KMS-11 (cell line): Measurements from ENCODE around the gene TTPAL.

Source experiments
- H2AFZ ChIP-seq: fragments of 200-600 bp; sonication (generic); 2 replicates; pipeline ENCODE4 v1.6.1; 2016; ENCODE audit warnings: antibody characterized with exemption, mixed run types, low read depth
- H3K27ac ChIP-seq: fragments of 200-600 bp; sonication (generic); 2 replicates; pipeline ENCODE4 v1.6.1; 2016; ENCODE audit warnings: mild to moderate bottlenecking, mixed run types
- H3K27me3 ChIP-seq: fragments of 200-600 bp; sonication (generic); 2 replicates; pipeline ENCODE4 v1.6.1; 2017; ENCODE audit warnings: mild to moderate bottlenecking, low read depth, mixed run types, moderate library complexity; ENCODE audit not compliant: insufficient read depth
- H3K36me3 ChIP-seq: fragments of 200-600 bp; sonication (generic); 2 replicates; pipeline ENCODE4 v1.6.1; 2017; ENCODE audit warnings: mild to moderate bottlenecking, mixed run types; ENCODE audit not compliant: insufficient read depth
- H3K4me1 ChIP-seq: fragments of 200-600 bp; sonication (generic); 2 replicates; pipeline ENCODE4 v1.6.1; 2016; ENCODE audit warnings: mild to moderate bottlenecking, low read depth, mixed run types; ENCODE audit not compliant: poor library complexity, severe bottlenecking
- H3K4me2 ChIP-seq: fragments of 200-600 bp; sonication (generic); 2 replicates; pipeline ENCODE4 v1.7.0; 2016; ENCODE audit warnings: mild to moderate bottlenecking, mixed run types
- H3K4me3 ChIP-seq: fragments of 200-600 bp; sonication (generic); IDR thresholded peaks from 2 replicates; pipeline ENCODE4 v1.6.1; 2017; ENCODE audit warnings: low read depth, low read length, mixed read lengths; ENCODE audit not compliant: insufficient read depth
- H3K79me2 ChIP-seq: fragments of 200-600 bp; sonication (generic); 2 replicates; pipeline ENCODE4 v1.6.1; 2016; ENCODE audit warnings: low read depth, mixed run types; ENCODE audit not compliant: insufficient read depth
- H3K9ac ChIP-seq: fragments of 200-600 bp; sonication (generic); 2 replicates; pipeline ENCODE4 v1.6.1; 2016; ENCODE audit warnings: mild to moderate bottlenecking, mixed run types
- H4K20me1 ChIP-seq: fragments of 200-600 bp; sonication (generic); 2 replicates; pipeline ENCODE4 v1.6.1; 2016; ENCODE audit warnings: mild to moderate bottlenecking, mixed run types; ENCODE audit not compliant: insufficient read depth
- CTCF ChIP-seq: fragments of 200-600 bp; sonication (generic); conservative IDR thresholded peaks from 2 replicates; pipeline ENCODE4 v1.6.1; 2017; ENCODE audit warnings: low read depth, mild to moderate bottlenecking, antibody characterized with exemption, low read length, moderate library complexity, mixed read lengths

Gene TTPAL

DNA sequence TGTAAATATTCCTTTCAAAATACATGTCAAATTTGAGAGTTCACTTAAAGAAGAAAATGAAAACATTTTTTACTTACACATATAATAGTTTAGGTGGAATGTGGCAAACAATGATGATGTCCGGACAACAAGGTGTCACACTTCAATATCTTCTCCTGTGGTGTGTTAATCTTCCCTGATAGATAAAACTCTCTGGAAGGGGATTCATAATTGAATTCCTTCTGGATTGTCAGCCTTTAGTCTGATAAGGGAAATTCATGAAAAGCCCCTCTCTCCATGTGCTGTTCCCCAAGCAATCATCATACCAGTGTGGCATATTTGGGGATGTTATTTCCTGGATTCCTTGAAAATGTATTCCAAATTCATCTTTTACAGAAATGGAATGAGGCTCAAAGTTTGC, 47.2 kb downstream of the TTPAL start:
- H3K36me3 ChIP-seq: no peaks in the 10 kb centered on the region
- H3K27ac ChIP-seq: no peak overlapping the region
- no peak for TF ChIP-seq CTCF
- H3K4me1 ChIP-seq: peaks cover 21% of the 10 kb centered on the region
- no peak overlapping the region for H3K4me3 ChIP-seq
- peaks cover 39% of the 10 kb centered on the region for H3K79me2 ChIP-seq
- H2AFZ ChIP-seq: peak overlapping the region; percentile 53
- no peaks in the 10 kb centered on the region; the same call in 1 of the 2 replicates for H3K27me3 ChIP-seq
- H4K20me1 ChIP-seq: no peaks in the 10 kb centered on the region
- H3K4me2 ChIP-seq: peak overlapping the region; percentile 36
- no peak overlapping the region; the same call in 1 of the 2 replicates for H3K9ac ChIP-seq

GRCh38 chr20:44523746-44524145, 48.1 kb downstream of the TTPAL start:
- Histone ChIP-seq H3K4me1 (peaks cover 21% of the 10 kb centered on the region), H3K4me2 (no peak overlapping the region), H4K20me1 (no peaks in the 10 kb centered on the region), H3K79me2 (peaks cover 30% of the 10 kb centered on the region), H3K27me3 (no peaks in the 10 kb centered on the region; the same call in 1 of the 2 replicates), H3K4me3 (no peak overlapping the region), H3K9ac (no peak overlapping the region), H3K36me3 (no peaks in the 10 kb centered on the region), H2AFZ (no peak overlapping the region), H3K27ac (no peak overlapping the region)
- no peak for TF ChIP-seq CTCF

DNA sequence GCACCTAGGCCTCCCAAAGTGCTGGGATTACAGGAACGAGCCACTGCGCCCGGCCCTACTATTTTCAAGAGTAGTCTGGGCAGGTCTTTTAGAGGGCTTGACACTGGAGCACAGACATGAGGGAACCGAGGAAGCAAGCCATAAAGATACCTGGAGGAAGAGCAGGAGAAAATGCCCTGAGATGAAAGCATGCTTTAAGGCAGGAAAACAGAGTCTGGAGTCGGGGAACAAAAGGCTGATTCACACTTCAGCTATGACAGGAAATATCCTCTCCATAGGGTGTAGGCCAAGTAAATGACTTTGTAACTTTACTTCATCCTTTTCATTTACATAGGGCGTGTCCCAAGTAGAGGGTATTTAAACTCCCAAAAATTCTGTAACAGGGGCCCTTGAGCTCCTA, 50.5 kb downstream of the TTPAL start:
- no peak overlapping the region for H3K9ac ChIP-seq
- no peaks in the 10 kb centered on the region for H3K36me3 ChIP-seq
- H3K4me2 ChIP-seq: no peak overlapping the region
- peaks cover 14% of the 10 kb centered on the region for H3K4me1 ChIP-seq
- peaks cover 6% of the 10 kb centered on the region for H3K79me2 ChIP-seq
- H2AFZ ChIP-seq: no peak overlapping the region
- no peak overlapping the region for H3K4me3 ChIP-seq
- TF ChIP-seq CTCF: no peak
- H3K27ac ChIP-seq: no peak overlapping the region
- no peaks in the 10 kb centered on the region for H4K20me1 ChIP-seq
- H3K27me3 ChIP-seq: no peaks in the 10 kb centered on the region; the same call in 1 of the 2 replicates

DNA sequence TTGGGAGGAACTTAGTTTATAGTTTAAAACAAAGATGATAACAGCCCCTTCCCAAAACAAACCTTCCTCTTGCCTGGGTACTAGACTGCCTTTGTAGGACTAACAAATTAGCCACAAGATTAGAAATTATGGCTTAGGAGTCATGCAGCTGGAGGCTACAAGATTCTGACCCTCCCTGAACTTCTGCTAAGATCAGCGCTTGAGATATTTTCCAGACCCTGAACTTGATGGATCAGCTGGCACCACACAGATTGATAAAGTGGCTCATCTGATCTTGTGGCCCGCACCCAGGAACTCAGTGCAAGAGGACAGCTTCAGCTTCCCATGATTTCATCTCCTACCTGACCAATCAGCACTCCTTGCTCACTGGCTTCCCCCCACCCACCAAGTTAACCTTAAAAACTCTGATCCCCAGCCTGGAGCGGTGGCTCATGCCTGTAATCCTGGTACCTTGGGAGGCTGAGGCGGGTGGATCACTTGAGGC, 52.1 kb downstream of the TTPAL start:
- H3K4me3 ChIP-seq: no peak overlapping the region
- no peak overlapping the region for H3K9ac ChIP-seq
- no peak for TF ChIP-seq CTCF
- H3K27me3 ChIP-seq: no peaks in the 10 kb centered on the region; the same call in 1 of the 2 replicates
- H4K20me1 ChIP-seq: no peaks in the 10 kb centered on the region
- no peaks in the 10 kb centered on the region for H3K79me2 ChIP-seq
- H3K36me3 ChIP-seq: no peaks in the 10 kb centered on the region
- H3K4me1 ChIP-seq: peaks cover 16% of the 10 kb centered on the region
- H3K27ac ChIP-seq: no peak overlapping the region
- no peak overlapping the region for H3K4me2 ChIP-seq
- no peak overlapping the region for H2AFZ ChIP-seq
